ENCODE results near the gene SLC4A2.

DNA sequence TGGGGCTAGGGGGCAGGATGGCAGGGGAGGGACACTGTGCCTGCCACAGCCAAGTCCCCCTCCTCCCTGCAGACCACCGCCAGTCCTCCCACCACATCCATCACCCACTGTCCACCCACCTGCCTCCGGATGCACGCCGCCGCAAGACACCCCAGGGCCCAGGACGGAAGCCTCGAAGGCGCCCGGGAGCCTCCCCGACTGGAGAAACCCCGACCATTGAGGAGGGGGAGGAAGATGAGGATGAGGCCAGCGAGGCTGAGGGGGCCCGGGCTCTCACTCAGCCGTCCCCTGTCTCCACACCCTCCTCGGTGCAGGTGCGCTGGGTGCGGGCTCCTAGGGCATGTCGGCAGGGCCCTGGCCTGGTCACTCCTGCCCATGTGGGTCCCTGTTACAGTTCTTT lies 5.1 kb downstream of the SLC4A2 start:
- TF ChIP-seq EHMT2 (IDR thresholded peaks at IDR 0.05; ENCODE audit: low read depth): no peak
- no peak for TF ChIP-seq POLR2A (IDR thresholded peaks at IDR 0.05; ENCODE audit: low read length)
- TF ChIP-seq, protein P1, sequence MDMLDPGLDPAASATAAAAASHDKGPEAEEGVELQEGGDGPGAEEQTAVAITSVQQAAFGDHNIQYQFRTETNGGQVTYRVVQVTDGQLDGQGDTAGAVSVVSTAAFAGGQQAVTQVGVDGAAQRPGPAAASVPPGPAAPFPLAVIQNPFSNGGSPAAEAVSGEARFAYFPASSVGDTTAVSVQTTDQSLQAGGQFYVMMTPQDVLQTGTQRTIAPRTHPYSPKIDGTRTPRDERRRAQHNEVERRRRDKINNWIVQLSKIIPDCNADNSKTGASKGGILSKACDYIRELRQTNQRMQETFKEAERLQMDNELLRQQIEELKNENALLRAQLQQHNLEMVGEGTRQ (IDR thresholded peaks at IDR 0.05): no peak
- TF ChIP-seq, protein P2, sequence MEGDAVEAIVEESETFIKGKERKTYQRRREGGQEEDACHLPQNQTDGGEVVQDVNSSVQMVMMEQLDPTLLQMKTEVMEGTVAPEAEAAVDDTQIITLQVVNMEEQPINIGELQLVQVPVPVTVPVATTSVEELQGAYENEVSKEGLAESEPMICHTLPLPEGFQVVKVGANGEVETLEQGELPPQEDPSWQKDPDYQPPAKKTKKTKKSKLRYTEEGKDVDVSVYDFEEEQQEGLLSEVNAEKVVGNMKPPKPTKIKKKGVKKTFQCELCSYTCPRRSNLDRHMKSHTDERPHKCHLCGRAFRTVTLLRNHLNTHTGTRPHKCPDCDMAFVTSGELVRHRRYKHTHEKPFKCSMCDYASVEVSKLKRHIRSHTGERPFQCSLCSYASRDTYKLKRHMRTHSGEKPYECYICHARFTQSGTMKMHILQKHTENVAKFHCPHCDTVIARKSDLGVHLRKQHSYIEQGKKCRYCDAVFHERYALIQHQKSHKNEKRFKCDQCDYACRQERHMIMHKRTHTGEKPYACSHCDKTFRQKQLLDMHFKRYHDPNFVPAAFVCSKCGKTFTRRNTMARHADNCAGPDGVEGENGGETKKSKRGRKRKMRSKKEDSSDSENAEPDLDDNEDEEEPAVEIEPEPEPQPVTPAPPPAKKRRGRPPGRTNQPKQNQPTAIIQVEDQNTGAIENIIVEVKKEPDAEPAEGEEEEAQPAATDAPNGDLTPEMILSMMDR (IDR thresholded peaks at IDR 0.05): no peak
- no peak for TF ChIP-seq SREBF2 (IDR thresholded peaks at IDR 0.05)
- TF ChIP-seq HEYL (CRISPR knock-in tag; IDR thresholded peaks at IDR 0.05): no peak
- no peak for TF ChIP-seq RCOR1 (IDR thresholded peaks at IDR 0.05; ENCODE audit: low read depth, low read length)
- TF ChIP-seq PHF8 (IDR thresholded peaks at IDR 0.05; ENCODE audit: borderline replicate concordance, low read depth): no peak
- TF ChIP-seq RAD21 (conservative IDR thresholded peaks at IDR 0.05 in 1 of 2, IDR thresholded peaks at IDR 0.05 in 1 of 2): no peak
- no peak for TF ChIP-seq NR3C1 (IDR thresholded peaks at IDR 0.05)
- TF ChIP-seq ZNF302 (CRISPR knock-in tag; IDR thresholded peaks at IDR 0.05): no peak
